ENCODE data around the gene FZD2.

- no peak for TF ChIP-seq CTCF (conservative IDR thresholded peaks at IDR 0.05; ENCODE audit: low read depth, low read length)
- no peak for TF ChIP-seq EZH2 (IDR thresholded peaks at IDR 0.05; ENCODE audit: borderline replicate concordance, low read depth, low read length, poor library complexity, severe bottlenecking)
Observed at GRCh38 chr17:44604768-44605485, 47.6 kb downstream of the FZD2 start.
